ENCODE measurements around the gene SLC25A39.

DNA sequence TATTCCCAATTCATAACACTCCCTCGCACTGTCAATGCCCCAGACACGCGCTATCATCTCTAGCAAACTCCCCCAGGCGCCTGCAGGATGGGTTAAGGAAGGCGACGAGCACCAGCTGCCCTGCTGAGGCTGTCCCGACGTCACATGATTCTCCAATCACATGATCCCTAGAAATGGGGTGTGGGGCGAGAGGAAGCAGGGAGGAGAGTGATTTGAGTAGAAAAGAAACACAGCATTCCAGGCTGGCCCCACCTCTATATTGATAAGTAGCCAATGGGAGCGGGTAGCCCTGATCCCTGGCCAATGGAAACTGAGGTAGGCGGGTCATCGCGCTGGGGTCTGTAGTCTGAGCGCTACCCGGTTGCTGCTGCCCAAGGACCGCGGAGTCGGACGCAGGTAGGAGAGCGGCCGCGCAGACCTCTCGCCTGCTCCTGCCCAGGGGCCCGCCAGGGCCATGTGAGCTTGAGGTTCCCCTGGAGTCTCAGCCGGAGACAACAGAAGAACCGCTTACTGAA, 20.4 kb upstream of the SLC25A39 start, which contains the start of gene GRN:
- TF ChIP-seq, protein P1, sequence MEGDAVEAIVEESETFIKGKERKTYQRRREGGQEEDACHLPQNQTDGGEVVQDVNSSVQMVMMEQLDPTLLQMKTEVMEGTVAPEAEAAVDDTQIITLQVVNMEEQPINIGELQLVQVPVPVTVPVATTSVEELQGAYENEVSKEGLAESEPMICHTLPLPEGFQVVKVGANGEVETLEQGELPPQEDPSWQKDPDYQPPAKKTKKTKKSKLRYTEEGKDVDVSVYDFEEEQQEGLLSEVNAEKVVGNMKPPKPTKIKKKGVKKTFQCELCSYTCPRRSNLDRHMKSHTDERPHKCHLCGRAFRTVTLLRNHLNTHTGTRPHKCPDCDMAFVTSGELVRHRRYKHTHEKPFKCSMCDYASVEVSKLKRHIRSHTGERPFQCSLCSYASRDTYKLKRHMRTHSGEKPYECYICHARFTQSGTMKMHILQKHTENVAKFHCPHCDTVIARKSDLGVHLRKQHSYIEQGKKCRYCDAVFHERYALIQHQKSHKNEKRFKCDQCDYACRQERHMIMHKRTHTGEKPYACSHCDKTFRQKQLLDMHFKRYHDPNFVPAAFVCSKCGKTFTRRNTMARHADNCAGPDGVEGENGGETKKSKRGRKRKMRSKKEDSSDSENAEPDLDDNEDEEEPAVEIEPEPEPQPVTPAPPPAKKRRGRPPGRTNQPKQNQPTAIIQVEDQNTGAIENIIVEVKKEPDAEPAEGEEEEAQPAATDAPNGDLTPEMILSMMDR (IDR thresholded peaks at IDR 0.05; ENCODE audit: poor library complexity), result no peak
- no peak for TF ChIP-seq EZH2 (IDR thresholded peaks at IDR 0.05; ENCODE audit: borderline replicate concordance)
